GM19328 (cell line): ENCODE measurements around the gene SBF1.
A peak's percentile ranks its signal among the peaks of the same experiment; 100 is the strongest.

Experiments
- ATAC-seq: cut with Tn5 transposase; IDR thresholded peaks from one replicate; pipeline ENCODE4 v1.9.1; 2021; ENCODE audit warnings: mild to moderate bottlenecking, moderate library complexity; ENCODE audit not compliant: unreplicated experiment

Gene SBF1

DNA sequence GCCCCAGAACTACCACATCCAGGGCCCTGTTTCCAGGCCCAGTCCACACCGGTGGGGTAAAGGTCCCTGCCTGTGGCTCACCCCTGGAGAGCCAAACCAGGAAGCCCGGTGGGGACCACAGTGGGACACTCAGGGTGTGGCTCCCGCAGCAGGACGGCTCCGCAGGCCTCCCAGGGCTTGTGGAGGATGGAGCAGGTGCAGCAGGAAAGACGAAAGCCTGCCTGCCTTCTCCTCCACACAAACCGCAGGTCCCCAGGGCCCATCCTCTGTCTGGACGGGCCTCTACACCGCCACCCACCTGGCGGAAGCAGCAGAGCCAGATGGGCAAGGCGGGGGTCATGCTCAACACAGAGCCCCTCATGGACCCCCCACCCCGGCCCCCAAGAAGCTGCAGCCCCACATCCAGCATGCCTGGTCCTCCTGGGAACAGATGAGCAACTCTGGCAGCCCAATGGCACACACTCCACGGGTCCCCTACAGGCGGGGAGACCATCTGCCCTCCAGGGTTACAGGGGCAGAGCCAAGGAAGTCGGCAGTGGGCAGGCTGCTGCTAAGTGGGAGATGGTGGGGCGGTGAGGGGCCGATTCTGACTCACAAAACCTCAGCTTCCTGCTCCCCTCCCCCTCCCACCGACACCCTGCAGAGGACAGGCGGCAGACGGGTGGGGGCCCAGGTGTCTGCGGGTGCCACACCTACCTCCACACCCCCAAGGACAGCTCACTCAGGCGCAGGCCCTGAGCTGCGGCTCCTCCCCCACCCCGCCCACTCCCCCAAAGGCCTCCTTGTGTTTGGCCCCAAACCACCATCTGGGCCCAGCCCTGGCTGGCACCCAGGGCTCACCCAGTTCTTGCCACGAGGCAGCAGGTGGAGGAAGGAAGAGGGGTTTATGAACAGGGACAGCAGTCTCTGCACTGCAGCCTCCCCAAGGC is 5.2 kb downstream of the SBF1 start:
- ATAC-seq = peak; percentile 44

GRCh38 chr22:50468626-50469025 is 6.2 kb downstream of the SBF1 start:
- no peak for ATAC-seq

DNA sequence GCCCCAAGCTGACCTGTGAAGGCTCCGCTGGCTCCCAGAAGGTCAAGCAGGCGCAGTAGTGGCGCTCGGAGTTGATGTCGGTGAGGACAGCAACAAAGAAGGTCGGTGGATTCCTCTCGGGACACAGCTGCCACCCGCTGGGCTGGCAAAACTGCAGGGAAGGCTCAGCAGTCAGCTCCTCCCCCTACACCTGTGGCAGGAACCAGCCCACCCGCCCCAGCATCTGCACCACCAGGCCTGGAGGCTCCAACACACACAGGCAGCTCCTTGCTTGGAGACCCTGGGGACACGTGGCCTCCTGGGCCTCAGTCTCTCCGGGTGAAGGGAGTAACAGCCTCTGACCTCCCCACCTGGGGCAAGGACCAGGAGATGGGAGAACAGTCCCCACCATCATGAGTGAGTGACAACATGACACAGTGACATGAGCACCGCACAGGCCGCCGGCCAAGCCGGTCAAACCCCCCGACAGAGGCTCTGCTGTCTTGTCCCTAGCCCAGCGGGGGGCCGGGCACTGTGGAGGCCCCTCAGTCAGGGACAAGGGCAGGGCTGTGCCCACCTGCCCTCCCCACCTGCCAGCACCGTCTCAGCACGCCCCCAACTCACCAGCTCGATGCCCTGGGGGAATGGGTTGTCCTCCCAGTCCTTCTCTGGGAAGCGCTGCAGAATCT is 6.9 kb downstream of the SBF1 start:
- ATAC-seq = no peak

- no peak for ATAC-seq
Measured at GRCh38 chr22:50467341-50467740, 7.5 kb downstream of the SBF1 start.

DNA sequence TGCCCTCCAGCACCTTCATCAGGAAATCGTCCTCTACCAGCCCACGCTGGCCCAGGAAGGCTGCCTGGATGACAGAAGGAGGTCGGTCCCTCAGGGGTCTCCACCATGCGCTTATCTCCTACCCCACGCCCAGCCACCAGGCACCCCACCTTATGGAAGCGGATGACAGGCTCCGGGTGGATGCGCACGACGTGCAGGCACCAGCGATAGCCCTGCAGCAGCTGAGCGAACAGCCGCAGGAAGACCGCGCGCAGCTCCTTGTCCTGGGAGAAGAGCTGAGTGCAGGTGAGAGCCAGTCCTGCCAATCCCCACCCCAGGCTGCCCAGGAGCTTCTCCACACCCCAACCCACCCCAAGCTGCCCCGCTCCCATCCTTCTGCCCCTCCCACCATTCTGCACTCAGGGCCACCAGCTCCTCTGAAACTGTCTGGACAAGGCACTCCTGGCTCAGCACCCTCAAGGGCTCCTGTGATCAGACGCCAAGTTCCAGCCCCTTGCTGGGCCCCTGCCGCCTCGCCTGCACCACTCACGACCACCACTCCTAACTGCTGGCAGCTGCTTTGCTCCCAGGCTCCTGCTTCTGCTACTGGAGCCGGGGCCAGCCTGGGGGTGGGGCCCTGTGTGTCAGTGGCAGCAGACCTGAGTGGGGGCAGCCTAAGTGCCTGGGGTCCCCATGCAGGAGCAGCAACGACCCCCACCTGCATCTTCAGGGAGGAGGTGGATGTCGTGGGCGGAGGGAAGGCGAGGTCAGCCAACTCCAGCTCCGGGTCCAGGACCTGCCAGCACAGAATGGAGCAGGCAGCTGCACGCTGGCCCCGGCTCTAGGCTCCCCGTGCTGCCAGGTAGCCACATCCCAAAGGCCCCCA is 9.5 kb downstream of the SBF1 start:
- no peak for ATAC-seq

DNA sequence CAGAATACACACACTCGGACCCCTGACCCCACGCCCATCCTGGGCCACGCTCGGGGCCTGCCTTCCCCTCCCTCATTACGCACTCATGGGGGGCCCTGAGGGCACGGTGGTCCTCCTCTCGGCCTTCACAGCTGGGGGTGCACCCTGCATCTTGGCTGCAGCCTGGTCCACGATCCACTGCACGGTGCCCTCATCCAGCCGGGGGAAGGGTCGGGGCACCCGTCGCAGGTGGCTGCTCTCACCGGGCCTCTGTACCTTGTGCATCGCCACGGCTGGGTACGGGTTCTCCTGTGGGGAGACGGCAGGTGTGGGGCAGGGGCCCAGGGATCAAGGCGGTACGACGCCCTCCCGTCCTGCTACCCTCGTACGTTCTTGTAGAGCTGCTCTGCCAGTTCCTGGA is 10.4 kb downstream of the SBF1 start:
- no peak for ATAC-seq

GRCh38 chr22:50463188-50463900 is 11.5 kb downstream of the SBF1 start:
- no peak for ATAC-seq

DNA sequence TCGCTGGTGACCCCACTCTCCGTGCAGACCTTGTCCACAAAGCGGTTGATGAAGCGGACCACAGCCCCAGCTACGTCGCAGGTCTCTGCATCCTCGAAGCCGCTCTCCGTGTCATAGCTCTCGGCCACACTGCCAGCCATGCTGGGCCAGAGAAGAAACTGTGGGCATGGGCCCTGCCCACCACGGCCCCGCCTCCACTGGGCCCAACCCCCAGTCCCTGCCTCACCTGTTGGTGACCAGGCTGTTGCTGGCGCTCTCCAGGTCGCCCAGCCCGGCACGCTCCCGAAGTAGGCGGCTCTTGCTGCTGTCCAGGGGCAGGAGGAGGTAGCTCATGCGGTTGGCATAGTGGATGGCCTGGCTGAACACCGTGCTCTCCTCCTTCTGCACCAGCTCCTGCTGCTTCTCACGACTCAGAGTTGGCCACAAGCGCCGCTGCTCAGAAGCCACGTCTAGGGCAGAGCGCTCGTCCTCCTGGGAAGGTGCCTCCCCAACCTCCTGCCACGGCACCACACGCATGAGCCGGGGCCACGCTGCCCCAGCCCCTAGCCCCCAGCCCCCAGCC is 12.8 kb downstream of the SBF1 start:
- ATAC-seq = no peak

- ATAC-seq = no peak
Measured at GRCh38 chr22:50461536-50461935, 13.3 kb downstream of the SBF1 start.

DNA sequence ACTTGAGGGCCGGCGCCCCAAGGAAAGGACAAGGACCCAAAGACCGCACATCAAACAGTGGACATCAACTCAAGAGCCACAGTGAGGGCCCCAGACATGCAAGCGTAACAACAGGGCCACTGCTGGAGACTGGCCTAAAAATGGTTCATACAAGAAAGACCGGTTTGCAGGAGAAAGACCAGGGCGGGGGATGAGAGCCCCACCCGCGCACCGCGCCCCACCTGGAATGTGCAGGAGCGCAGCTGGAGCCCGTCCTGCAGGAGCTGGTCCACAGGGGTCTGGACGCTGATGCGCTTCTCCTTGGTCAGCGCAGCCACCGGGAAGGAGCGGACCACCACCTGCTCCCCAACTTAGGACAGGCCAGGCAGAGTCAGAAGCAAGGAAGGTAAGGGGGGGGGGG is 13.9 kb downstream of the SBF1 start:
- ATAC-seq = no peak

GRCh38 chr22:50459496-50460140 is 15.2 kb downstream of the SBF1 start:
- ATAC-seq = no peak

DNA sequence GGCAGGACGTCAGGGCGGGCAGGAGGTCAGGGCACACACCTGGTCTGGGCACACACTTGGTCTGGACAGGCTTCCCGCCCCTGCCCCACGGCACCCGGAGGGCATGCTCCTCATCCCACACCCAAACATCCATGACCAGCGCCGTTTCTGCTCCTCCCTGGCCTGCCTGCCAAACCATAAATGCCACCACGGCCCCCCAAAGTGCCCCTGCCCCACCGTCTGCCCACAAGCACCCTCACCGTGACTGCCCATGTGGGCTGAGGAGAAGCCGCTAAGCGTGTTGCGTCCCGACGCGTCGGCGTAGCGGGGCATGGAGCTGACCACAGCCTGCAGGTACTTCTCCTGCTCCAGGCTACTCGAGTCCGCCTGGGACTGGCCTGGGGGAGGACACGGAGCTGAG is 15.8 kb downstream of the SBF1 start:
- no peak for ATAC-seq

GRCh38 chr22:50456466-50457234 is 18.2 kb downstream of the SBF1 start:
- ATAC-seq = no peak

DNA sequence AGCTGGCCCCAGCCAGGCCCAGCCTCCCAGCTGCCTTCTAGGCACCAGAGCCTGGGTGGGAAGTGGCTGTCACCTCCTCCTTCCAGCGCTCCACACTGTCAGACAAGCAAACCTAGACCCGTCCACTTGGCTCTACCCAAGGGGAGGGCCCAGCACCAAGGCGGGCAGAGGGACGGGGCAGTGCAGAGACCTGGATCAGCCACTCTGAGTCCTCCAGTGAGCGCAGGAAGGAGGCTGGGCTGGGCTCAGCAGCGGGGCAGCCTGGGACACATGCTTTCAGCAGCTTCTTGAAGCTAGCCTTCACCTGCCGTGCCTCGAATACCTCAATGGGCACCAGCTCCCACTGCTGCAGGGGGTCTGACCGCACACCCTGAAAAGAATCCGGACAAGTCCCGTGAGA is 18.8 kb downstream of the SBF1 start:
- no peak for ATAC-seq

DNA sequence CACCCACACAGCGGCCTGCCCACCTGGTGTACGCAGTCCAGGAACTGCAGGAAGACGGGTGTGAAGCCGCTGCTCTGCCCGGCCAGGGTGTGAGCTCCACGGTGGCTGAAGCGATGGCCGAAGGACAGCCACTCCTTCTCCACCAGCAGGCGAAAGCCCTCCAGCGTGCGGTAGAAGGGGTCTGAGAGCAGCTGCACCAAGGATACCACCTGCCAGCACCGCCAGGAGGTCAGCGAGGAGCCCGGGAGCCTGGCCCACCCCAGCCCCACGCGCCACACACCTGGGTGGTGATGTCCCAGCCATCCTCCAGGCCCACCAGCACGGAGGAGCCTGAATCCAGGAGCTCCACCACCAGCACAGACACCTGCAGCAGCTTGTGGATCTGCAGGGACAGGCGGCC is 19.6 kb downstream of the SBF1 start:
- ATAC-seq = no peak

GRCh38 chr22:50454556-50455075 is 20.2 kb downstream of the SBF1 start:
- no peak for ATAC-seq

- no peak for ATAC-seq
Measured at GRCh38 chr22:50452649-50453048, 22.2 kb downstream of the SBF1 start.

GRCh38 chr22:50447576-50448551 is 27.0 kb downstream of the SBF1 start:
- ATAC-seq = no peak
